Ovary (tissue), 3 donors: ENCODE results near the gene ZNF282.

Experiments
- EP300 ChIP-seq: sonication (generic); formaldehyde crosslinking; IDR thresholded peaks from one replicate; pipeline ENCODE4 v1.6.1; 2017; ENCODE audit warnings: antibody characterized with exemption
- POLR2A ChIP-seq: fragments of 450-650 bp; IDR thresholded peaks from one replicate; pipeline ENCODE4 v1.6.1; 2017; ENCODE audit warnings: antibody characterized with exemption, mild to moderate bottlenecking, moderate library complexity
- TF ChIP-seq, protein P1 (sequence below), 3 donors: fragments of 450-650 bp in 2 of 3; fragments of 200-600 bp in 1 of 3; IDR thresholded peaks; one replicate each; pipeline versions ENCODE4 v1.5.1 to v1.8.0; 2016 to 2022; ENCODE audit warnings: antibody characterized with exemption in 3 of 3, mild to moderate bottlenecking in 1 of 3
- donor health status: DM: no; HTN: no; CAD: no.

DNA sequence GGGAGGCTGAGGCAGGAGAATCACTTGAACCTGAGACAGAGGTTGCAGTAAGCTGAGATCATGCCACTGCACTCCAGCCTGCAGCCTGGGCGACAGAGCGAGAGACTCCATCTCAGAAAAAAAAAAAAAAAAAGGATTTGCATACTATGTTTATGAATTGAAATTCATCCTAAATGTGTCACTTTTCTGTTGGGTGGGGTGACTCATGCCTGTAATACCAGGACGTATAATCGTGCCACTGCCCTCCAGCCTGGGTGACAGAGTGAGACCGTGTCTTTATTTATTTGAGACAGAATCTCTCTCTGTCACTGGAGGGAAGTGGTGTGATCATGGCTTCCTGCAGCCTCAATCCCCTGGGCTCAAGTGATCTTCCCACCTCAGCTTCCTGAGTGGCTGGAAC, 49.9 kb downstream of the ZNF282 start:
- no peak for TF ChIP-seq EP300
- TF ChIP-seq, protein P1, sequence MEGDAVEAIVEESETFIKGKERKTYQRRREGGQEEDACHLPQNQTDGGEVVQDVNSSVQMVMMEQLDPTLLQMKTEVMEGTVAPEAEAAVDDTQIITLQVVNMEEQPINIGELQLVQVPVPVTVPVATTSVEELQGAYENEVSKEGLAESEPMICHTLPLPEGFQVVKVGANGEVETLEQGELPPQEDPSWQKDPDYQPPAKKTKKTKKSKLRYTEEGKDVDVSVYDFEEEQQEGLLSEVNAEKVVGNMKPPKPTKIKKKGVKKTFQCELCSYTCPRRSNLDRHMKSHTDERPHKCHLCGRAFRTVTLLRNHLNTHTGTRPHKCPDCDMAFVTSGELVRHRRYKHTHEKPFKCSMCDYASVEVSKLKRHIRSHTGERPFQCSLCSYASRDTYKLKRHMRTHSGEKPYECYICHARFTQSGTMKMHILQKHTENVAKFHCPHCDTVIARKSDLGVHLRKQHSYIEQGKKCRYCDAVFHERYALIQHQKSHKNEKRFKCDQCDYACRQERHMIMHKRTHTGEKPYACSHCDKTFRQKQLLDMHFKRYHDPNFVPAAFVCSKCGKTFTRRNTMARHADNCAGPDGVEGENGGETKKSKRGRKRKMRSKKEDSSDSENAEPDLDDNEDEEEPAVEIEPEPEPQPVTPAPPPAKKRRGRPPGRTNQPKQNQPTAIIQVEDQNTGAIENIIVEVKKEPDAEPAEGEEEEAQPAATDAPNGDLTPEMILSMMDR (IDR thresholded peaks at IDR 0.05) = no peak
- TF ChIP-seq POLR2A = no peak
